Neuron (in vitro differentiated cells): ENCODE measurements around the gene FUT9.

Experiments used
- H2AFZ ChIP-seq: one replicate; pipeline ENCODE4 v1.6.1; 2013; ENCODE audit warnings: low read depth, mild to moderate bottlenecking, inconsistent platforms, low read length, moderate library complexity
- H3K27me3 ChIP-seq: one replicate; pipeline ENCODE4 v1.6.1; 2013; ENCODE audit warnings: low read length; ENCODE audit not compliant: insufficient read depth
- H3K36me3 ChIP-seq: one replicate; pipeline ENCODE4 v1.6.1; 2013; ENCODE audit warnings: low read length; ENCODE audit not compliant: insufficient read depth
- H3K4me1 ChIP-seq: one replicate; pipeline ENCODE4 v1.6.1; 2013; ENCODE audit warnings: low read length; ENCODE audit not compliant: insufficient read depth
- H3K4me3 ChIP-seq: 2 replicates; pipeline ENCODE4 v1.5.1; 2013; ENCODE audit warnings: mild to moderate bottlenecking, low read length, moderate library complexity
- H3K9me3 ChIP-seq: one replicate; pipeline ENCODE4 v1.6.1; 2013; ENCODE audit warnings: low read length

FUT9 gene

DNA sequence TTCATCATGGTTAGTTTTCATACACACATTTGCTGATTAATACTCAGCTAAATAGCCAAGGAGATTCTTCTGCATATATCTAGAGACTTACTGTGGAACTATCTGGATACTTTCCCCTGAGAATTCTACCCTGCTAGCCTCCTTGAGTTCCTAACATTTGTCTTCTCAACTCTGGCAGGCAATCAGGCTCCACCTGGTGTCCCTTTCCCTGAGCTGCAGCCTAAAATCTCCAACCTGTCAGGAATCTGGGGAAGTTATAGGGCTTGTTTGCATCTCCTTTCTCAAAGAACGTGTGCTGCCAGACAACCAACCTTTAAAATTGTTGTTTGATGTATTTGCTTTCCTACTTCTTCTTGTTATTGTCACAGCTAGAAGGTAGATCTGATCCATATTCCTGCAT lies 73.4 kb downstream of the FUT9 start:
- Histone ChIP-seq H3K36me3 (no peaks in the 10 kb centered on the region), H3K9me3 (no peaks in the 10 kb centered on the region), H3K4me1 (no peaks in the 10 kb centered on the region), H3K27me3 (no peaks in the 10 kb centered on the region), H3K4me3 (no peak overlapping the region), H2AFZ (no peak overlapping the region)

DNA sequence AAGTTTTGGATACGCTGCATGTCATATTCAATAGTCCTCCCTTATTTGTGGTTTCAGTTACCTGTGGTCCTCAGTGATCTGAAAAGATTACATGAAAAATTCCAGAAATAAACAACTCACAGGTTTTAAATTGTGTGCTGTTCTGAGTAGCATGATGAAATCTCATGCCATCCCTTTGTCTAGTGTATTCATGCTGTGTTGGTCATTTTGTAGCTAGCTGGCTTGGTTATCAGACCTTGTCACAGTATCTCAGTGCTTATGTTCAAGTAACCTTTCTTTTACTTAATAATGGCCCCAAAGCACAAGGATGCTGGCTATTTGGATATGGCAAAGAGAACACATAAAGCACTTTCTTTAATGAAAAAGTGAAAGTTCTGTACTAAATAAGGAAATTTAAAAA lies 78.3 kb downstream of the FUT9 start:
- Histone ChIP-seq H3K36me3 (no peaks in the 10 kb centered on the region), H3K4me3 (no peak overlapping the region), H3K9me3 (no peaks in the 10 kb centered on the region), H2AFZ (no peak overlapping the region), H3K27me3 (no peaks in the 10 kb centered on the region), H3K4me1 (no peaks in the 10 kb centered on the region)

DNA sequence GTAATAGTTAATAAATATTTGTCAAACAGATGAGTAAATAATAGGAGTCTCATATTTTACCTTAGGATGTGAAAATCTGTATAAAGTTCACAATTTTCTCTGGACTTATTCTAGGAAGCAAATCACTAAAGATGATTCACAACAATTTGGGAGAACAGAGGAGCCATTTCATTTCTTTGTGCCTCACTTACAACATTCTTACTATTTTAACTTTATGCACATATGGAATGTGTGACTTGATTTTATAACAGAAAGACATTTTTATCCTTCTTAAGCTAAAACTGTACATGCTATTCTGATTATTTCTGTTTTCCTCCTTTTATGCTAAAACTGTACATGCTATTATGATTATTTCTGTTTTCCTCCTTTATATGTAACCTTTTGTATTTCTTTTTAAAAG lies 83.3 kb downstream of the FUT9 start:
- H3K4me1 ChIP-seq: no peaks in the 10 kb centered on the region
- H3K36me3 ChIP-seq: no peaks in the 10 kb centered on the region
- no peak overlapping the region for H2AFZ ChIP-seq
- H3K4me3 ChIP-seq: no peak overlapping the region
- no peaks in the 10 kb centered on the region for H3K27me3 ChIP-seq
- H3K9me3 ChIP-seq: no peaks in the 10 kb centered on the region

DNA sequence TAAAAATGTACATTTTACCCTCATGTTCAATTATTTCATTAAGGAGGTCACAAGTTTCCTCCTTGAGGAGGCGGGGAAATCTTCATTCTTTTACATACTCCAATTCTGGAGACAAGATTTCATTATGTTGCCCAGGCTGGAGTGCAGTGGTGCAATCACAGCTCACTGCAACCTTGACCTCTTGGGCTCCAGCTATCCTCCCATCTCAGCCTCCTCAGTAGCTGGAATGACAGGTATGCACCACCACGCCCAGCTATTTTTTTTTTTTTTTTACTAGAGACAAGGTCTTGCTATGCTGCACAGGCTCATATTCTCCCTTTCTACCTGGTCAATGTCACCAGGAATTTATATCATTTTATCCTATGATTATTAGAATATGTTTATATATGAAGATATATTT lies 85.8 kb downstream of the FUT9 start:
- no peaks in the 10 kb centered on the region for H3K36me3 ChIP-seq
- H3K4me3 ChIP-seq: no peak overlapping the region
- H3K27me3 ChIP-seq: no peaks in the 10 kb centered on the region
- no peak overlapping the region for H2AFZ ChIP-seq
- no peaks in the 10 kb centered on the region for H3K4me1 ChIP-seq
- no peaks in the 10 kb centered on the region for H3K9me3 ChIP-seq

DNA sequence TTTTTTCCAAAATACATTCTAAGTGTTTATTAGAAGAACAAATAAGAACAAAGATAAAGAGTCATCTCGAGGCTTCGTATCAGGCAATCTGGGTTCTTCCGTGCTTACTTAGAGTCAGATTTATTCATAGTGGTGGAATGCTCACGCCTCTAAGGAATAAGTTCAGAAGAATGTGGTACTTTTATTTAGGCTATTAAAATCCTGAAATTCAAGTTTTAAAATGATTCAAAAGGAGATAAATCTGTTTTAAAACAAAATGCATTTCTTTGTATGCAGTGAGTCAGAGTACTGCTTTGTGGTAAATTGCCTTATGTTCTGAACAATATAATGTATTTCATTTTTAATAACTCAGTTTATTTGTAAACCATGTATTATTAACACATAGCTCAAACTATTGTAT lies 89.1 kb downstream of the FUT9 start:
- no peaks in the 10 kb centered on the region for H3K9me3 ChIP-seq
- no peaks in the 10 kb centered on the region for H3K27me3 ChIP-seq
- H2AFZ ChIP-seq: no peak overlapping the region
- no peaks in the 10 kb centered on the region for H3K4me1 ChIP-seq
- H3K4me3 ChIP-seq: no peak overlapping the region
- no peaks in the 10 kb centered on the region for H3K36me3 ChIP-seq

DNA sequence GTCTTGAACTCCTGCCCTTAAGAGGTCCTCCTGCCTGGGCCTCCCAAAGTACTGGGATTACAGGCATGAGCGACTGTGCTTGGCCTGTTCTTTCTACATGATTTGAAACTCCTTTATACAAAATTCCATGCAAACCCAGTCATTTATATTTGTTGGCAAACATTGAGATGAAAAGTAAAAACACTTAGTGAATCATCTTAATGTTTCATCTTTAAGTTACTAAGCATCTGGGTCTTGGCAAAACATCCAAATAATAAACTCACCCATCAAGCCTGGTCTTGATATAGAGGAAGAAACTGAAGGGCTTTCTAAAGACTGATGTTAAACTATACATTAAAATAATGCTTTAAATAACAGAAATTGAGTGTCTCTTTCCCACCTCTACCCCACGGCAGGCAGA lies 95.1 kb downstream of the FUT9 start:
- Histone ChIP-seq H3K9me3 (no peaks in the 10 kb centered on the region), H3K4me3 (no peak overlapping the region), H3K27me3 (no peaks in the 10 kb centered on the region), H3K36me3 (no peaks in the 10 kb centered on the region), H2AFZ (no peak overlapping the region), H3K4me1 (no peaks in the 10 kb centered on the region)

DNA sequence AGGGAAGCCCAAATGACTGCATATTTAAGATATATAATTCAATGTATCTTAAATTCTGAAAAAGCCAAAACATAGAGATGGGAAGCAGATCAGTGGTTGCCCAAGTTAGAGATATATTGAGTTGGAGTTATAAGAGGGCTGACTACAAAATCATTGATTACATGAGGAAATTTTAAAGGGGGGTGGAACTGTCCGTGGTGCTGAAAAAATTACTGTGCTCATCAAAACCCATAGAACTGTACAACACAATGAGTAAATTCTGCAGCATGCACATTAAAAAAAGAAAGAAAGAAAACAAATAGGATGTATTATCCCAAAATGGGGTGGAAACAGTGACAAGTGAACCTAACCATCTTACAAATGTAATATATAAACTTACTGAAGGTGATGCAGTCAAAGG lies 100.9 kb downstream of the FUT9 start:
- Histone ChIP-seq H3K36me3 (no peaks in the 10 kb centered on the region), H3K9me3 (no peaks in the 10 kb centered on the region), H2AFZ (no peak overlapping the region), H3K27me3 (no peaks in the 10 kb centered on the region), H3K4me3 (no peak overlapping the region), H3K4me1 (no peaks in the 10 kb centered on the region)

DNA sequence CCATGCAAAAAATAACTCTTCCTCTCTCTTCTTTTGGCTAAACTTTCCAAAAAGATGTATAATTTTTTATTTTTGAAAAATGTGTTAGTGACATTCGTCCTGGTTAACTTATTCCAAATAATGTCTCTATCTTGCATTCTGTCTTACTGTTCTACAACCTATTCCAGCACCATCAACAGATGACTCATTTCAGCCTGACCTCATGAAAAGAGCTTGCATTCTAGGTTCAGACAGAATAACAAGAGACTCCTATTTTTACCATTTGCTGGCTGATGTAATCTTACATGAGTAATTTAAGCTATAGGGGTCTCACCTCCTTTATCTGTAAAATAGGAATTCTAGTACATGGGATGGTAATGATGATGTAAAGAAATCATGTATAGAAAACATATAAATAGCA lies 109.0 kb downstream of the FUT9 start:
- no peaks in the 10 kb centered on the region for H3K4me1 ChIP-seq
- H2AFZ ChIP-seq: no peak overlapping the region
- no peaks in the 10 kb centered on the region for H3K36me3 ChIP-seq
- no peaks in the 10 kb centered on the region for H3K27me3 ChIP-seq
- no peak overlapping the region for H3K4me3 ChIP-seq
- no peaks in the 10 kb centered on the region for H3K9me3 ChIP-seq

DNA sequence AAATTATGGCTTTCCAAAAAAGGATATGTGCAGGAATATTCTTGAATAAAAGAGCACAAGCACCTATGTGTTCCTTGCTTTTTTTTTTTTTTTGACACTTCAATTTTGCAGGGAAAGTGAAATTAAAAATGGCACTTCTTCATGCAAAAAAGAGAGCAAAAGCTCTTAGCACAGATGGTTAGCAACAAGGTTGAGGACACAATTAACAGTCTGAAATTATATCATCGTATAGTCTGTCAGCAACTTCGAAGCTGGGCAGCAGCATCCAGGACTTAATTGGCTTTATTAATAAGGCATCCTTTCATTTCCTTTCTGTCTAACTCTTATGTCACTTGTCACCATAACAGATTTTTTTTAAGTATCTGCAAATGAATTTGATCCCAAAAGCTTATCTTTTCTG lies 122.6 kb downstream of the FUT9 start:
- H3K9me3 ChIP-seq: peaks cover 3% of the 10 kb centered on the region
- no peak overlapping the region for H3K4me3 ChIP-seq
- no peaks in the 10 kb centered on the region for H3K36me3 ChIP-seq
- H2AFZ ChIP-seq: no peak overlapping the region
- no peaks in the 10 kb centered on the region for H3K4me1 ChIP-seq
- no peaks in the 10 kb centered on the region for H3K27me3 ChIP-seq

DNA sequence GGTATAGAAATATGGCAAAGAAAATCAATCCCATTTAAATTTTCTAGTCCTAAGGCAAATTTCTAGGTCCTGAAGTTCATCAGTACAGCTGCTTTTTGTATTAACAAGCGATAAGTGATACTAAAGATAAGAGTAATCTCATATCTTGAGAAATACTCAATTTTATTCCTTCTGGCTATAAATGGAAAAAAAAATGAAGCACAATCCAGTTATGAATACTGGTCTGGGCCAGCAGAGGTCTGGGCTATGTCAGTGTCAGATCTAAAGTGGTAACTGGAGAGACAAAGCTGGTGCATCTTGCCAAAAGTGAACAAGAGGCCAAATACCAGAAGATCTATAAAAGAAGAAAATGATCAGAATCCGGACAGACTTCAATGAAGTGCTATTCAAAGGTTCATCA lies 126.4 kb downstream of the FUT9 start:
- peaks cover 3% of the 10 kb centered on the region for H3K9me3 ChIP-seq
- no peak overlapping the region for H3K4me3 ChIP-seq
- no peaks in the 10 kb centered on the region for H3K27me3 ChIP-seq
- H3K36me3 ChIP-seq: no peaks in the 10 kb centered on the region
- no peaks in the 10 kb centered on the region for H3K4me1 ChIP-seq
- no peak overlapping the region for H2AFZ ChIP-seq

DNA sequence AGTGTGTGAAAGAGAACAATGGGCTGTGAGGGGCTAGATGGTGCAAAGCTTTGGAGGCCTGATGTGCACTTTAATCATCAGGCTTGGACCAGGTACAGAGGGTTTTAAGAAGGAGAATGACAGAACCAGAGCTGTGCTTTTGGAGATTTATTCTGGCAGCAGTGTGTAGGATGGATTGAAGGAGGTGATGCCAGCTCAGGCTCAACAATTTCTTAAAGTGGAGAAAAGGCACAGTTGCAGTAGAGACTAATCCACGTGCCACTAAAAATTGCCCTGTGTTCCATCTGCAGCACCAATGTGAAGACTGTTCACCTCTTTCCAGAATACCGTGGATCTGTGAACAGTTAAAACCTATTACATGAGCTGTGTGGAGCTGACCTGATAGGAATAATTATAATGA lies 134.7 kb downstream of the FUT9 start:
- no peak overlapping the region for H3K4me3 ChIP-seq
- no peaks in the 10 kb centered on the region for H3K36me3 ChIP-seq
- no peaks in the 10 kb centered on the region for H3K4me1 ChIP-seq
- no peaks in the 10 kb centered on the region for H3K9me3 ChIP-seq
- no peaks in the 10 kb centered on the region for H3K27me3 ChIP-seq
- no peak overlapping the region for H2AFZ ChIP-seq

DNA sequence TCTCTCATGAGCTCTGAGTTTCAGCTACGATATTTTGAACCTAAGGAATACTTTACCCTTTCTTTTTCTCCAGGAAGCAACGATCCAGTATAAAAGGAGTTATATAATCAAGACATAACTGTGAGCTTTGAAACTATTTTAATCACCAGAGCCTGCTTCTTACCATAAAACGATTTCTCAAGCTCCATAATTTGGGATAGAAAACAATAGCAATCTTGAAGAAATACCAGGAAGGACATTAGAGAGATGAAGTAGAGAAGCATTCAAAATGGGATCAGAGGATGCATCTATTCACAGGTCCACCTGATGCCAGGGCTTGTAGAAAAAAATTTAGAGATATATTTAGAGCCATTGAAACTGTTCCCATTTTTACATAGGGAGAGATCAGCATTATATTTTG lies 135.9 kb downstream of the FUT9 start:
- Histone ChIP-seq H3K27me3 (no peaks in the 10 kb centered on the region), H2AFZ (no peak overlapping the region), H3K4me1 (no peaks in the 10 kb centered on the region), H3K36me3 (no peaks in the 10 kb centered on the region), H3K9me3 (no peaks in the 10 kb centered on the region), H3K4me3 (no peak overlapping the region)

DNA sequence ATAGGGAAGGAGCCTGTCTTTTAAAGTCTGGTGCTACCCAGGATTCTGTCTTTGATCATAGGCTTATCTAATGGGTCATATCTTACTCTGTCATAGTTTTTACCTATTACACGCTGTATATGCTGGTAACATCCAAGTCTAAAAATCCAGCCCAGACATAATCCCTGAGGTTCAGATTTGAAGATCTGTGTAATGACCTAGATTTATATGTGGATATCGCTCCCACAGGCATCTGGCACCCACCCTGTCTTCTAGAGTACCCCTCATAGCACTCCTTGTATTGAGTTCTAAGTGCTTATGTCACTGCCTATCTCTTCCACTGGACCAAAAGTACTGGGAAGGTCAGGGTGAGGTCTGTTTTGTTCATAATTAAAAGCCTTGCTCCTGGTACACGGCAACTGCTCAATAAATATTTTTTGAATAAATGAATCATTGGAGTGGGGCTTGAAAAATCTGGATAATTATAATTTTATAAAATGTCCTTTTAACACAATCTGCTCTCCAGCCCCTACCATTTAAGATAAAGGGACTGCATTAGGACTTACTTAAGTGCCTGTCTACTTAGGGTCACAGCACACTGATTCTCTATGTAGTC lies 136.4 kb downstream of the FUT9 start:
- Histone ChIP-seq H3K9me3 (no peaks in the 10 kb centered on the region), H3K4me1 (no peaks in the 10 kb centered on the region), H3K27me3 (no peaks in the 10 kb centered on the region), H3K36me3 (no peaks in the 10 kb centered on the region), H3K4me3 (no peak overlapping the region), H2AFZ (no peak overlapping the region)

DNA sequence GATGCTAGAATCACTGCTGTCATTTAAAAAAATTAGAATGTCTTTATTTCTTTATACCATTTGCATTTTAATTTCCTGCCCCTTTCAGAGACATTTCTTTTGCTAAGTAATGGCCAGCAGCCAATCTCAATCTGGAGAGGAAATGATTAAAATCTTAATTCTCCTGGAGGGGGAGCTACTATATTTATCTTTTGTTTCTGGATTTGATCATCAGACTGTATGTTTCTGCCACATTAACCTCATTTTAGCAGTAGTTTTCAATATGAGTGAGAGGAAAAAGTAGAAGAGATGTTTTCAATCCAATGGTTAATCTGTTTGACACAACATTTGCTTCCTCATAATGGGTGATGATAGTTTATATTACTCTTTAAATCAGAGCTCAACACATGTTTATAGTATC lies 138.0 kb downstream of the FUT9 start:
- Histone ChIP-seq H3K27me3 (no peaks in the 10 kb centered on the region), H3K36me3 (no peaks in the 10 kb centered on the region), H3K9me3 (no peaks in the 10 kb centered on the region), H2AFZ (no peak overlapping the region), H3K4me1 (no peaks in the 10 kb centered on the region), H3K4me3 (no peak overlapping the region)
